Epidermal melanocyte (primary cell): ENCODE data around the gene KASH5.
"Not testable (repeated sequence)": the region's sequence is repeated elsewhere in the genome, so short reads cannot be mapped to it uniquely, and the experiment has no call there.

Source experiments
- DNase-seq: peaks from one replicate; pipeline ENCODE4 v3.0.0; 2011; ENCODE audit warnings: low spot score; ENCODE audit not compliant: insufficient read length

Gene KASH5

DNA sequence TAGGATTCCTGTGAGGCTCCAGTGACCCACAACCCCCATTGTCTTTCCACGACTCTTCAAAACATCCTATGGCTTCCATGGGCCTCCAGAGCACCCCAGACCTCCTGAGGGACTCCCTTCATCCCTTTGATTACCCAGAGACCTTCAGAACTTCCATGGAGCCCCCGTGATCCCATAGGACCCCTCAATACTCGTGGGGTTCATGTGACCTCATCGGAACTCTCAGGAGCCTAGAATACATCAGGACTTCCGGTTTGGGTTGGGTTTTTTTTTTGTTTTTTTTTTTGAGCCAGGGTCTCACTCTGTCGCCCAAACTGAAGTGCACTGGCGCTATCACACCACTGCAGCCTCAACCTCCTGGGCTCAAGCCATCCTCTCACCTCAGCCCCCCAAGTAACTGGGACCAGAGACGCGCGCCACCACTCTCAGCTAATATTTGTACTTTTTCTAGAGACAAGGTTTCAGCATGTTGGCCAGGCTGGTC lies 65.8 kb downstream of the KASH5 start:
- DNase-seq, result no peak

GRCh38 chr19:49455773-49456172 lies 67.7 kb downstream of the KASH5 start:
- DNase-seq, result no peak

DNA sequence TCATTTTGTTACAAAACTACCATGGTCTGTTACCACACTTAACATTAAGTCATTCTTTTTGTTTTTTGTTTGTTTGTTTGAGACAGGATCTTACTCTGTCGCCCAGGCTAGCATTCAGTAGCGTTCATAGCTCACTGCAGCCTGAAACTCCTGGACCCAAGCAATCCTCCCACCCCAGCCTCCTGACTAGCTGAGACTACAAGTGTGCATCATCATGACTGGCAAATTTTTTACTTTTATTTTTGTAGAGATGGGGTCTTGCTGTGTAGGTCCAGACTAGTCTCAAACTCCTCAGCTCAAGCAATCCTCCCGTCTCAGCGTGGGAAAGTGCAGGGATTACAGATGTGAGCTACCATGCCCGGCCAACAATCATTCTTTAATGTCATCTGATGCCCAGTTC lies 68.3 kb downstream of the KASH5 start:
- no peak for DNase-seq

DNA sequence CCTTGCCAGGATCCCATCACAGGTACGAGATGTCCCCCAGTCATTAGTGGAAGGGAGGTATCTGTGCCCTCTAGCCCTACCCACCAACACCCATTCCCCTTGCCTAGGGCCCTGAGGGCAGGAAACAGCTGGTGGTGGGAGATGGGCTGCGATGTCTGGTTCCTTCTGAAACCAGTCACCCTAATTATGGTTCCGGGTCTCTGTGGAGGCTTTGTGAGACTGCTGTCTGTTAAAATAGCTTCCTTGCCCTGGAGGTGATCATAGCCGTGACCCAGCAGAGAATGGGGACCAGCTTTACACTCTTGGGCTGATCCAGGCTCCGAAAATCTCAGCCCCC lies 70.5 kb downstream of the KASH5 start:
- no peak for DNase-seq

DNA sequence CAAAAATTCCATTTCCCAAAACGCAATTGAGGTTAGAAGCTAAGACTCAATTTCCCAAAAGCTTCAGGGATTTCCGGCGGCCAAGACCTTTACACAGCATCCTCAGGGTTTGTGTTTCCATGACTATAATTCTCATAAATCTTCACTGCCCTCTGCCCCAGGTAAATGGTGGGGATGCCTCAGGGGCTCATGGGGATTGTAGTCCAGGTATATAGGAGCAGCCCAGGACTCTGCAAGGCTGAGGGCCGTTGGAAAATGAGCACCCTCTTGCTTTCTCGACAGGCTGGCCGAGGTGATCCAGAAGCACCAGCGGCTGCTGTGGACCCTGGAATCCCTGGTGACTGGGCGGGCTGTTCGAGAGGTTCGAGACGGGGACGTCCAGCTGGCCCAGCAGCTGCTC lies 71.3 kb downstream of the KASH5 start:
- DNase-seq, result no peak

- not testable (repeated sequence) for DNase-seq
Observed at GRCh38 chr19:49461130-49461529, 73.1 kb downstream of the KASH5 start.

DNA sequence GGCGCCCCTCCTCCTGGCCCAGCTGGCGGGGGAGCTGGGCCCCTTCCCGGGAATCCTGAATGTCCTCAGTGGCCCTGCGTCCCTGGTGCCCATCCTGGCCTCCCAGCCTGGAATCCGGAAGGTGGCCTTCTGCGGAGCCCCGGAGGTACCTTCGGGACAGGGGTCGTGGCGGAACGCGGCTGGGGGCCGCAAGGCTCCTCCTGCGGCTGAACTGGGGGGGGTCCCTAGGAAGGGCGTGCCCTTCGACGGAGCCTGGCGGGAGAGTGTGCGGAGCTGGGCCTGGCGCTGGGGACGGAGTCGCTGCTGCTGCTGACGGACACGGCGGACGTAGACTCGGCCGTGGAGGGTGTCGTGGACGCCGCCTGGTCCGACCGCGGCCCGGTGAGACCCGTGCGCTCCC lies 73.6 kb downstream of the KASH5 start:
- no peak for DNase-seq

- no peak for DNase-seq
Observed at GRCh38 chr19:49462492-49462891, 74.4 kb downstream of the KASH5 start.

DNA sequence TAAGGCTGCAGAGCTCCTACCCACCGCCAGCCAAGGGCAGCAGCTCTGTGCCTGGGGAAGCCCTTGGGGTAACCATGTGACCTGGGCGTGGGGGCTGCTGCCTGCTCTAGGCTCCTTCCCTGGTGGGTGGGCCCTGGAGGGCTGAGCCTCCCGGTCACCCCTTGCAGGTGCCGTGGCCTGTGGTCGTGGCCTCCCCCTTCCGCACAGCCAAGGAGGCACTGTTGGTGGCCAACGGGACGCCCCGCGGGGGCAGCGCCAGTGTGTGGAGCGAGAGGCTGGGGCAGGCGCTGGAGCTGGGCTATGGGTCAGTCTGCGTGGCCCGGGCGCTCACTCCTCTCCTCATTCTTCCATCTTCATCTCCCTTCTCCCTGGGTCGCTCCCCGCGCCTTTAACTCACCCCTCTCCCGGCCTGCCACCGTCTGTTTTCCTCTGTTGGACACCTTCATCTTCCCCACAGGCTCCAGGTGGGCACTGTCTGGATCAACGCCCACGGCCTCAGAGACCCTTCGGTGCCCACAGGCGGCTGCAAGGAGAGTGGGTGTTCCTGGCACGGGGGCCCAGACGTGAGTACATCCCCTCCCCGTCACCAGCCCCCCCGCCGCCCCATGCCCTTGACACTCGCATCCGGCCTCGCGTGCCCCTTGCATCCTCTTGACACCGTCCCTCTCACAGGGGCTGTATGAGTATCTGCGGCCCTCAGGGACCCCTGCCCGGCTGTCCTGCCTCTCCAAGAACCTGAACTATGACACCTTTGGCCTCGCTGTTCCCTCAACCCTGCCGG lies 76.1 kb downstream of the KASH5 start:
- no peak for DNase-seq

DNA sequence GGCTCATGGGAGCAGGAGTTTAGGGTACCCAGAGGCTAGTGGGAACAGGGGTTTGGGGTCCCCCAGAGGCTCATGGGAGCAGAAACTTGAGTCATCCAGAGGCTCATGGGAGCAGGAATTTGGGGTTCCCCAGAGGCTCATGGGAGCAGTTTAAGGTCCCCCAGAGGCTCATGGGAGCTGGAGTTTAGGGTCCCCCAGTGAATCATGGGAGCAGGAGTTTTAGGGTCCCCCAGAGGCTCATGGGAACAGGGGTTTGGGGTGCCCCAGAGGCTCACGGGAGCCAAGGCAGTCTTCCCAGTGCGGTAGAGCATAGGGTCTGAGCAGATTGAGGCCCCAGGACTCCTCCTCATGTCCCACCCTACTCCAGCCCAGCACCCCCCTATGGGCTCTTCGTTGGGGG lies 77.3 kb downstream of the KASH5 start:
- no peak for DNase-seq
